ENCODE data around the gene LIPJ. TPM values are rescaled to one million over a fixed set of nuclear protein-coding genes. Genes with fewer than 3 reads are reported as not detected.

The LIPJ gene
- total RNA-seq: not detected
- long read RNA-seq: 0 reads

GRCh38 chr10:88586462-88586861, at the start of gene LIPJ:
TSS of gene LIPJ (plus strand) at chr10:88586762. CDS start at chr10:88590688, 3,926 bp downstream.
- ATAC-seq: no peak

GRCh38 chr10:88537322-88537721, 49.2 kb upstream of the LIPJ start:
- DNase-seq (ENCODE audit: missing footprints): no peak
- ATAC-seq: no peak
- intact Hi-C loops (cut with DNase I): no loop called here

More at GRCh38 chr10:88586462-88586861, at the start of gene LIPJ:
- intact Hi-C loops (cut with DNase I): no loop called here
- DNase-seq (ENCODE audit: missing footprints): no peak

- ATAC-seq (peak; percentile 66), DNase-seq (ENCODE audit: missing footprints) (no peak)
- intact Hi-C loops (cut with DNase I): no loop called here
Observed at GRCh38 chr10:88538048-88538447, 48.5 kb upstream of the LIPJ start.

GRCh38 chr10:88540351-88540750, 46.2 kb upstream of the LIPJ start:
- DNase-seq (ENCODE audit: missing footprints) (no peak), ATAC-seq (no peak)
- intact Hi-C loops (cut with DNase I): loop anchor here (10.0 kb wide), 1 partner anchor 386 kb away; no protein-coding TSS in a partner anchor

GRCh38 chr10:88541116-88541626, 45.4 kb upstream of the LIPJ start:
- ATAC-seq (peak; percentile 85), DNase-seq (ENCODE audit: missing footprints) (no peak)
- intact Hi-C loops (cut with DNase I): loop anchor here (10.0 kb wide), 1 partner anchor 386 kb away; no protein-coding TSS in a partner anchor

GRCh38 chr10:88542522-88542921, 44.0 kb upstream of the LIPJ start:
- DNase-seq (ENCODE audit: missing footprints) (no peak), ATAC-seq (peak; percentile 31)
- intact Hi-C loops (cut with DNase I): loop anchor here (10.0 kb wide), 1 partner anchor 388 kb away; no protein-coding TSS in a partner anchor

- ATAC-seq (no peak), DNase-seq (ENCODE audit: missing footprints) (no peak)
- intact Hi-C loops (cut with DNase I): loop anchor here (10.0 kb wide), 1 partner anchor 390 kb away; no protein-coding TSS in a partner anchor
Observed at GRCh38 chr10:88544140-88544870, 42.3 kb upstream of the LIPJ start.

- intact Hi-C loops (cut with DNase I): loop anchor here (5.0 to 10.0 kb wide), 3 partner anchors 143 to 683 kb away; partner anchors contain the start of genes KLLN and PTEN
- ATAC-seq (no peak), DNase-seq (ENCODE audit: missing footprints) (no peak)
Observed at GRCh38 chr10:88545359-88545758, 41.2 kb upstream of the LIPJ start.

GRCh38 chr10:88546497-88546896, 40.1 kb upstream of the LIPJ start:
- intact Hi-C loops (cut with DNase I): loop anchor here (5.0 to 10.0 kb wide), 3 partner anchors 144 to 684 kb away; partner anchors contain the start of genes KLLN and PTEN
- no peak for DNase-seq (ENCODE audit: missing footprints)
- no peak for ATAC-seq

GRCh38 chr10:88551246-88551645, 35.3 kb upstream of the LIPJ start:
- ATAC-seq (no peak), DNase-seq (ENCODE audit: missing footprints) (no peak)
- intact Hi-C loops (cut with DNase I): no loop called here

GRCh38 chr10:88553116-88553752, 33.3 kb upstream of the LIPJ start:
- DNase-seq (ENCODE audit: missing footprints): peak; percentile 53
- ATAC-seq: peak; percentile 90
- intact Hi-C loops (cut with DNase I): no loop called here

- ATAC-seq (peak; percentile 56), DNase-seq (ENCODE audit: missing footprints) (no peak)
- intact Hi-C loops (cut with DNase I): no loop called here
Observed at GRCh38 chr10:88555190-88555908, 31.2 kb upstream of the LIPJ start.

- DNase-seq (ENCODE audit: missing footprints): no peak
- intact Hi-C loops (cut with DNase I): no loop called here
- ATAC-seq: no peak
Observed at GRCh38 chr10:88557256-88557655, 29.3 kb upstream of the LIPJ start.

- no peak for DNase-seq (ENCODE audit: missing footprints)
- intact Hi-C loops (cut with DNase I): no loop called here
- ATAC-seq: no peak
Observed at GRCh38 chr10:88557658-88558057, 28.9 kb upstream of the LIPJ start.

- DNase-seq (ENCODE audit: missing footprints) (no peak), ATAC-seq (no peak)
- intact Hi-C loops (cut with DNase I): no loop called here
Observed at GRCh38 chr10:88562152-88562551, 24.4 kb upstream of the LIPJ start.

- intact Hi-C loops (cut with DNase I): no loop called here
- DNase-seq (ENCODE audit: missing footprints): no peak
- no peak for ATAC-seq
Observed at GRCh38 chr10:88565072-88565471, 21.5 kb upstream of the LIPJ start.

- no peak for DNase-seq (ENCODE audit: missing footprints)
- ATAC-seq: no peak
Observed at GRCh38 chr10:88582411-88582805, 4.2 kb upstream of the LIPJ start.

GRCh38 chr10:88582806-88583583, 3.6 kb upstream of the LIPJ start, which contains the start of gene RNLS:
TSS of gene RNLS (minus strand) at chr10:88583318.
- DNase-seq (ENCODE audit: missing footprints): peak; percentile 91
- intact Hi-C loops (cut with DNase I): loop anchor here (2.0 kb wide), 1 partner anchor 228 kb away; no protein-coding TSS in a partner anchor
- peak; percentile 97 for ATAC-seq

More at GRCh38 chr10:88582411-88582805, 4.2 kb upstream of the LIPJ start:
- intact Hi-C loops (cut with DNase I): loop anchor here (2.0 kb wide), 1 partner anchor 228 kb away; no protein-coding TSS in a partner anchor

Measured in Right ventricle myocardium inferior (tissue), 1 donor.